Measurements from ENCODE around the gene PNMA8A.

- TF ChIP-seq CTCF (IDR thresholded peaks at IDR 0.05) (no peak), POLR2A (IDR thresholded peaks at IDR 0.05) (no peak)
Measured at GRCh38 chr19:46474211-46474610, 2.8 kb upstream of the PNMA8A start.

All from esophagus squamous epithelium (tissue), 4 donors.